ENCODE results near the gene SLC35G3. TPM values are rescaled to one million over a fixed set of nuclear protein-coding genes. Genes with fewer than 3 reads are reported as not detected.

The SLC35G3 gene
- total and polyA plus RNA-seq, 2 of the 13 experiments (the other 11 are each of a cell fraction or from before 2014, with no cell fraction given): not detected

GRCh38 chr17:35214631-35215273, 20.6 kb upstream of the SLC35G3 start:
- no peak overlapping the region for H3K4me2 ChIP-seq (ENCODE audit: low read depth, low read length)
- WGBS (ENCODE audit: low lambda C conversion rate): 3% methylated on average over 5 of the region's 5 CpGs
- no peaks in the 10 kb centered on the region for H3K9me3 ChIP-seq (ENCODE audit: low read length)
- no peaks in the 10 kb centered on the region for H3K4me1 ChIP-seq (ENCODE audit: insufficient read depth, low read length)
- DNase-seq (ENCODE audit: low spot score): no peak
- H3K27me3 ChIP-seq (ENCODE audit: control insufficient read depth in 1 of 2, insufficient read depth in 2 of 2, low read length in 2 of 2): peaks cover 0 to 9% of the 10 kb centered on the region in 2 experiments; a peak in 2 of 5 replicates
- no peaks in the 10 kb centered on the region for H3K79me2 ChIP-seq (ENCODE audit: insufficient read depth, low read length)
- POLR2A ChIA-PET: no interaction called here
- no peak overlapping the region for H2AFZ ChIP-seq (ENCODE audit: low read length)
- CTCF ChIA-PET (ENCODE audit: low intra/inter-chr PET ratio, low total read pairs): no interaction called here
- H4K20me1 ChIP-seq (ENCODE audit: insufficient read depth, low read length): no peaks in the 10 kb centered on the region
- no TSS peak for BruUV-seq (replicated peaks)
- intact Hi-C loops (cut with micrococcal nuclease; ENCODE audit: unreplicated experiment) (no loop called here), in situ Hi-C loops (cut with HindIII; ENCODE audit: extremely low pct_ligation_motif_present, low pct_unique_long_range_greater_than_20kb) (no loop called here)
- H3K27ac ChIP-seq (ENCODE audit: extremely low read length, insufficient read depth, low read length): no peak overlapping the region
- H3K36me3 ChIP-seq (replicated peaks in 1 of 2; ENCODE audit: control insufficient read depth in 1 of 2, insufficient read depth in 2 of 2, low read length in 2 of 2): no peaks in the 10 kb centered on the region
- H3K9ac ChIP-seq (ENCODE audit: insufficient read depth, low read depth, low read length): no peak overlapping the region
- no peak overlapping the region for H3K4me3 ChIP-seq (replicated peaks in 1 of 3; ENCODE audit: insufficient read depth in 1 of 3, low read depth in 2 of 3, low read length in 3 of 3)
- FAIRE-seq: no peak
- no peak for ATAC-seq
- TF ChIP-seq TMF1 (CRISPR knock-in tag; IDR thresholded peaks at IDR 0.05; ENCODE audit: low read depth) (no peak), MLLT10 (CRISPR knock-in tag; IDR thresholded peaks at IDR 0.05) (no peak), ZSCAN20 (CRISPR knock-in tag; IDR thresholded peaks at IDR 0.05; ENCODE audit: borderline replicate concordance) (no peak), CEBPB (IDR thresholded peaks at IDR 0.05; ENCODE audit: borderline replicate concordance, low read depth, low read length) (no peak), ZSCAN5A (CRISPR knock-in tag; IDR thresholded peaks at IDR 0.05; ENCODE audit: borderline replicate concordance) (no peak), EHMT2 (IDR thresholded peaks at IDR 0.05; ENCODE audit: borderline replicate concordance, low read depth, low read length) (no peak), ZNF263 (CRISPR knock-in tag; IDR thresholded peaks at IDR 0.05) (no peak), GMEB1 (CRISPR knock-in tag; IDR thresholded peaks at IDR 0.05; ENCODE audit: borderline replicate concordance) (no peak), ZBTB7B (CRISPR knock-in tag; IDR thresholded peaks at IDR 0.05) (no peak), ZNF318 (CRISPR knock-in tag; IDR thresholded peaks at IDR 0.05) (no peak), GZF1 (CRISPR knock-in tag; IDR thresholded peaks at IDR 0.05) (no peak), RBFOX2 (IDR thresholded peaks at IDR 0.05; ENCODE audit: low read depth, low read length) (no peak), ATF1 (CRISPR knock-in tag; IDR thresholded peaks at IDR 0.05) (no peak), GLI4 (CRISPR knock-in tag; IDR thresholded peaks at IDR 0.05; ENCODE audit: borderline replicate concordance) (no peak)
